ENCODE measurements around the gene CYGB. TPM values are rescaled to one million over a fixed set of nuclear protein-coding genes. Genes with fewer than 3 reads are reported as not detected.

The CYGB gene
- polyA plus RNA-seq, 1 donor (not counting 4 experiments of a cell fraction or from before 2014, with no cell fraction given): 10.3 TPM

DNA sequence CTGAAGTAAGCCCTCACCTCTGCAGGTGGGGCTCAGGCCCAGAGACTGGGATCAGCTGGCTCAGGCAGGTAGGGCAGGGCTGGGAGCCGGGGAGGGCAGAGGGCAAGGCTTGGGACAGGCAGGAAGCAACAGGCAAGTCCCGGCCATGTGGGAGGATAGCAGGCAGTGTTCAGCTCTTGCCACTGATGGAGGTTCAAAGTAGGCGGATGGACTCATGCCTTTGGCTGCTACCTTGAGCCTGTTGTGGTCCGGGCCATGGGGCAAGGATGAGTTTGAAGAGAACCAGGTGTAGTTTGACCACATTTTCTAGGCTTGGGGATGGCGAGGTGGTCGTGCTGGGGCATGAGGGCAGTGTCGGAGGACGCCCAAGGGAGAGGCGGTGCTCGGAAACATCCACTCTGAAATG lies 5.1 kb upstream of the CYGB start:
- Histone ChIP-seq H3K9ac (ENCODE audit: control insufficient read depth, extremely low read depth, insufficient read depth, low read length) (no peak overlapping the region), H4K20me1 (ENCODE audit: control insufficient read depth, extremely low read depth, insufficient read depth, low read length) (no peaks in the 10 kb centered on the region), H3K79me2 (ENCODE audit: control insufficient read depth, insufficient read depth, low read length) (no peaks in the 10 kb centered on the region), H3K27me3 (ENCODE audit: control insufficient read depth, extremely low read depth, insufficient read depth, low read length) (peaks cover 46% of the 10 kb centered on the region), H3K9me1 (ENCODE audit: control insufficient read depth, extremely low read depth, insufficient read depth, low read length) (no peaks in the 10 kb centered on the region), H3K9me3 (ENCODE audit: control insufficient read depth, low read depth, low read length) (no peaks in the 10 kb centered on the region), H3K27ac (ENCODE audit: control insufficient read depth, insufficient read depth, low read length) (no peak overlapping the region), H2AFZ (ENCODE audit: control insufficient read depth, low read length) (no peak overlapping the region), H3K4me1 (ENCODE audit: control insufficient read depth, extremely low read depth, insufficient read depth, low read length) (peaks cover 36% of the 10 kb centered on the region), H3K4me2 (ENCODE audit: control insufficient read depth, extremely low read depth, insufficient read depth, low read depth, low read length) (no peak overlapping the region), H3K36me3 (ENCODE audit: control insufficient read depth in 2 of 2, extremely low read depth in 1 of 2, insufficient read depth in 2 of 2, low read length in 2 of 2) (peaks cover 0 to 7% of the 10 kb centered on the region in 2 experiments), H3K4me3 (ENCODE audit: control insufficient read depth in 2 of 3, extremely low read depth in 1 of 3, insufficient read depth in 2 of 3, low read depth in 1 of 3, low read length in 3 of 3) (no peak overlapping the region)
- no peak for TF ChIP-seq CTCF (optimal IDR thresholded peaks at IDR 0.05 in 1 of 3, IDR thresholded peaks at IDR 0.05 in 1 of 3, conservative IDR thresholded peaks at IDR 0.05 in 1 of 3; ENCODE audit: extremely low read depth in 1 of 3, insufficient read depth in 2 of 3, low read length in 3 of 3)
- dilution Hi-C loops (cut with MboI; ENCODE audit: extremely low pct_ligation_motif_present, low sequenced_read_pairs): no loop called here
- no peak for DNase-seq (ENCODE audit: low read depth, low spot score)
- FAIRE-seq: no peak

- no peak for FAIRE-seq
- Histone ChIP-seq H3K4me2 (ENCODE audit: control insufficient read depth, extremely low read depth, insufficient read depth, low read depth, low read length) (no peak overlapping the region), H3K36me3 (ENCODE audit: control insufficient read depth in 2 of 2, extremely low read depth in 1 of 2, insufficient read depth in 2 of 2, low read length in 2 of 2) (peaks cover 0 to 7% of the 10 kb centered on the region in 2 experiments), H3K9me3 (ENCODE audit: control insufficient read depth, low read depth, low read length) (no peaks in the 10 kb centered on the region), H3K4me3 (ENCODE audit: control insufficient read depth in 2 of 3, extremely low read depth in 1 of 3, insufficient read depth in 2 of 3, low read depth in 1 of 3, low read length in 3 of 3) (no peak overlapping the region), H4K20me1 (ENCODE audit: control insufficient read depth, extremely low read depth, insufficient read depth, low read length) (no peaks in the 10 kb centered on the region), H2AFZ (ENCODE audit: control insufficient read depth, low read length) (no peak overlapping the region), H3K9ac (ENCODE audit: control insufficient read depth, extremely low read depth, insufficient read depth, low read length) (no peak overlapping the region), H3K79me2 (ENCODE audit: control insufficient read depth, insufficient read depth, low read length) (no peaks in the 10 kb centered on the region), H3K9me1 (ENCODE audit: control insufficient read depth, extremely low read depth, insufficient read depth, low read length) (no peaks in the 10 kb centered on the region), H3K27me3 (ENCODE audit: control insufficient read depth, extremely low read depth, insufficient read depth, low read length) (peaks cover 50% of the 10 kb centered on the region), H3K4me1 (ENCODE audit: control insufficient read depth, extremely low read depth, insufficient read depth, low read length) (peaks cover 29% of the 10 kb centered on the region), H3K27ac (ENCODE audit: control insufficient read depth, insufficient read depth, low read length) (no peak overlapping the region)
- TF ChIP-seq CTCF (optimal IDR thresholded peaks at IDR 0.05 in 1 of 3, IDR thresholded peaks at IDR 0.05 in 1 of 3, conservative IDR thresholded peaks at IDR 0.05 in 1 of 3; ENCODE audit: extremely low read depth in 1 of 3, insufficient read depth in 2 of 3, low read length in 3 of 3) (no peak), EZH2 (IDR thresholded peaks at IDR 0.05; ENCODE audit: low read length) (no peak)
- dilution Hi-C loops (cut with MboI; ENCODE audit: extremely low pct_ligation_motif_present, low sequenced_read_pairs): no loop called here
- DNase-seq (ENCODE audit: low read depth, low spot score): no peak
Measured at GRCh38 chr17:76541739-76542454, 4.4 kb upstream of the CYGB start.
